Measurements from ENCODE around the gene TMEM50B. TPM values are rescaled to one million over a fixed set of nuclear protein-coding genes. Genes with fewer than 3 reads are reported as not detected.
"Not testable (repeated sequence)": the region's sequence is repeated elsewhere in the genome, so short reads cannot be mapped to it uniquely, and the experiment has no call there.

The TMEM50B gene
- total RNA-seq = 31.7 TPM
- long read RNA-seq, transcript TMEM50B-210 (7 exons, 2,375 nt) = major isoform, 89 of 106 reads
- long read RNA-seq, partial matches to known transcripts = 2 of 106 reads
- long read RNA-seq, other reads (novel, unspliced or antisense) = 9 of 106 reads

- intact Hi-C loops (cut with DNase I) = no loop called here
Observed at GRCh38 chr21:33479679-33480480, at the start of gene TMEM50B. TMEM50B (minus strand) TSS chr21:33479974; CDS start chr21:33468885, 11,089 bp downstream.

DNA sequence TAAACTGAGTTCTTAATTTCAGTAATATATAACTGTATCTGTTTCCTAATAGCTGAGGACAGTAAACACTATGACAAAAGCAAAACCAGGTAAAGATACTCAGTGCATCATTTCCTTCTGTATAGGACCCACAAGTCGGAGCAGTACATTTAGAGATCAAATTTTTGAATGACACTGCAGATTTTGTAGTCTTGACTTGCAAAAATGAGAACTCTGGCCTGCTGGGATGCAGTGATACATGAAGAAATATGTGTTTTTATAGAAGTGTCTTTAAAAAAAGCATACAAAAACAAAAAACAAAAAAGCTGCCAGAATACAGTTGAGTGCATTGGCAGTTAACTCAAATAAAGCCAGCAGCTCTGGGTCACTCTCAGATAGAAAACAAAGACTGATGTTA lies 43.2 kb upstream of the TMEM50B start:
- no peak for DNase-seq (ENCODE audit: low spot score)
- intact Hi-C loops (cut with DNase I) = no loop called here

More at GRCh38 chr21:33479679-33480480, at the start of gene TMEM50B:
- DNase-seq (ENCODE audit: low spot score) = peak; percentile 98

DNA sequence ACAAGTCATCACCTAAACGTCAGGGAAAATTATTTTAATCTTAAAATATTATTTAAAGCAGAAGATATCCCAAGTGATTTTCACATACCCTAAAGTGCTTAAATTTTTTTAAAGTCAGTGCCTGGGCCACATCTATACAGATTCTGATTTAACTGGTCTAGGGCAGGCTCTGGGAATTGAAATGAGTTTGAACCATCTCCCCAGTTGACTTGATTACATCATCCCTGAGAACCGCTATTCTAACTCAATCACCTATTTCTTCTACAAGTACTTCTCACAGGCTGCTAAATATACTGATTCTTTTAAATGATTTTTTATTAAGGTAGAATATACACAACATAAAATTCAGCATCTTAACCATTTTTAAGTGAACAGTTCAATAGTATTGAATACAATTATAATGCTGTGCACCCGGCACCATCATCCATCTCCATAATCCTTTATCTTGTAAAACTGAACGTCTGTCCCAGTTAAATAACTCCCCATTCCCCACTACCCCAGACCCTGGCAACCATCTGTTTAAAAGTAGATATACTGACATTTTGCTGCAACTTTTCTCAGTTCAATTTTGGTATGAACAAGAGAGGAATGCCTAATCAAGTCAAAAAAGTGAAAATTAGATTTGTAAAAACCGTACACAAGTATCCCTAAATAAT lies 42.7 kb upstream of the TMEM50B start:
- DNase-seq (ENCODE audit: low spot score) = no peak
- intact Hi-C loops (cut with DNase I) = no loop called here

GRCh38 chr21:33518899-33519298 lies 39.1 kb upstream of the TMEM50B start:
- DNase-seq (ENCODE audit: low spot score) = no peak
- intact Hi-C loops (cut with DNase I) = no loop called here

DNA sequence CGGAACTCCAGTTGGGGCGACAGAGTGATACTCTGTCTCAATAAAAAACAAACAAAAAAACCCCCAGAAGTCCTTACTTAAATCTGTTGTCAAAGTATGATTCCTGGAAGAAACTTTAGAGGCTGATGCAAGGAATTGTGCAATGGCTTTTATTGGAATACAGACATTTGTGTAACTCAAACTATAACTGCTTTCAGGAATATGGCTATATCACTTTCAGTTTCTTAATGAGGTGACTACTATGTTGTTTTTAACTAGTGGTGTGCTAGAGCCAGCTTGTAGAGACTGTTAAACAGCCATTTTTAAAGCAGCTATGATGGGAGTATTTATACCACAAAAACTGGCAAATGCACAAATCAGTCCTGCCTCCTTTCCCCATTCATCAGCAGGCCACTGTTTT lies 34.5 kb upstream of the TMEM50B start:
- DNase-seq (ENCODE audit: low spot score) = no peak
- intact Hi-C loops (cut with DNase I) = no loop called here

GRCh38 chr21:33512481-33512880 lies 32.7 kb upstream of the TMEM50B start:
- DNase-seq (ENCODE audit: low spot score) = no peak
- intact Hi-C loops (cut with DNase I) = no loop called here

DNA sequence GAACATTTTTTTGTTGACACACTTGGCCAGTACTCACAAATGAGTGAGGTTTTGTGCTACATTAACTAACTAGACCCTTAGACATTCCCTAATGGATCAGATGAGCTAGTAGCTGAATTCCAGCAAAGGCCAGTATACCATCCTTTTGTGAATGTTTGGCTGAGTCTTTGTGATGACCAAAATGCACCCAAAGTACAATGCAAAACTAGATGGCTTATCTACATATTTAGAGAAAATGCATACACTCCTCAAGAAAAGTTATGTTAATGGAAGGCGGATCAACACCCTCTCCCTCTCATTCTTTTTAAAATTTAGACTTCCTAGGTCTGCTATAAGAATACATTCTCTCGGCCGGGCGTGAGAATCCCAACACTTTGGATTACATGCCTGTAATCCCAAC lies 31.9 kb upstream of the TMEM50B start:
- no peak for DNase-seq (ENCODE audit: low spot score)
- intact Hi-C loops (cut with DNase I) = no loop called here

- intact Hi-C loops (cut with DNase I) = no loop called here
- DNase-seq (ENCODE audit: low spot score) = no peak
Observed at GRCh38 chr21:33510826-33511225, 31.1 kb upstream of the TMEM50B start.

GRCh38 chr21:33507003-33507402 lies 27.2 kb upstream of the TMEM50B start:
- intact Hi-C loops (cut with DNase I); DNase-seq (ENCODE audit: low spot score): not testable (repeated sequence)

DNA sequence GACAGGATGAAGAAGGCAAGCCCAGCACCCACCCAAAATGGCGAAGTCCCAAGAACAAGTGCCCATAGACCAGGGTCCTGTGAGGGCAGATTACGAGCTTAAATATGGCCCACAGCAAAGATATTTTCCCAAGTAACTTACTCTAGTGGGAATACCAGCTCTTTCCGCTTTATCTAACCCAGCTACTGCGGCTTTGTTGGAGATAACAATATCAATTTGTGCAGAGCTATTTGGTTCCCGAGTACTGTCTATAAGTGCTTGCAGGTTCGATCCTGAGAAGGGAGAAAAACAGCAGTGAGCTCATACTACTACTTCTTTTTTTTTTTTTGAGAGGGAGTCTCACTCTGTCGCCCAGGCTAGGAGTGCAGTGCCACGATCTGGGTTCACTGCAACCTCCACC lies 26.1 kb upstream of the TMEM50B start:
- intact Hi-C loops (cut with DNase I) = no loop called here
- no peak for DNase-seq (ENCODE audit: low spot score)

DNA sequence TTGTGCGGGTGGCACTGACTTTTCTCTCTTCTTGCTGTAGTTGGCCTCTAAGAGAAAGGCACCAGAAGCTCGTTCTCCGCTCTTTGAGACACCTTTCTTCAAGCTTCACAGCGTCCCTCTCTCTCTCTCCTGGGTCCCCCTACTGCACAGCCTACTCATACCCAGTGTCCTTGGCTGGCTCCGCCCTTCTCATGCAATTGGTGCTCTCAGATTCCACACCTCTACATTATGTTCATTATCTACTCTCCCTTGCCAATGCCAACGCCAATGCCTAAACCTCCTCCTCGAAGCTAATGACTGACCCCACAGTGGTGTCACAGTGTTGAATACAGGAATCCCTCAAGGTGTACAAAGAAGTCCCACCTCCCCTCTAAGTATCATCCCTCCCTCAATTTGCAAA lies 16.6 kb upstream of the TMEM50B start:
- no peak for DNase-seq (ENCODE audit: low spot score)
- intact Hi-C loops (cut with DNase I) = no loop called here

- intact Hi-C loops (cut with DNase I) = no loop called here
- DNase-seq (ENCODE audit: low spot score) = no peak
Observed at GRCh38 chr21:33495743-33496142, 16.0 kb upstream of the TMEM50B start.

GRCh38 chr21:33493756-33494155 lies 14.0 kb upstream of the TMEM50B start:
- intact Hi-C loops (cut with DNase I) = no loop called here

DNA sequence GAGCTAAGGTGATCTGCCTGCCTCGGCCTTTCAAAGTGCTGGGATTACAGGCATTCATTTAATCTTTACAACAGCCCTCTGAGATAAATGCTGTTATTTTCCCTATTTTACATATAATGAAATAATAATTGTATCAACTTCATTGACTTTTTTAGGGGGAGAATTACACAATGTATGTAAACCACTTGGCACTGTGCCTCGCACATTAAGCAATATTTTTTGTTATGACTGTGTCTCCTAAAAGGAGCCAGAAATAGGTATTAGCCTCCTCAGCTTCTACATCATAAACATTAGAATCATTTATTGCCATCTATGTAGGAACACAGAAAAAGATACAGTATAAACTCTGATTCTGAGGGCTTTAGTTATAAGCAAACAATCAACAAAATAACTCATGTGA lies 12.8 kb upstream of the TMEM50B start:
- intact Hi-C loops (cut with DNase I) = no loop called here

More at GRCh38 chr21:33493756-33494155, 14.0 kb upstream of the TMEM50B start:
- DNase-seq (ENCODE audit: low spot score) = no peak

DNA sequence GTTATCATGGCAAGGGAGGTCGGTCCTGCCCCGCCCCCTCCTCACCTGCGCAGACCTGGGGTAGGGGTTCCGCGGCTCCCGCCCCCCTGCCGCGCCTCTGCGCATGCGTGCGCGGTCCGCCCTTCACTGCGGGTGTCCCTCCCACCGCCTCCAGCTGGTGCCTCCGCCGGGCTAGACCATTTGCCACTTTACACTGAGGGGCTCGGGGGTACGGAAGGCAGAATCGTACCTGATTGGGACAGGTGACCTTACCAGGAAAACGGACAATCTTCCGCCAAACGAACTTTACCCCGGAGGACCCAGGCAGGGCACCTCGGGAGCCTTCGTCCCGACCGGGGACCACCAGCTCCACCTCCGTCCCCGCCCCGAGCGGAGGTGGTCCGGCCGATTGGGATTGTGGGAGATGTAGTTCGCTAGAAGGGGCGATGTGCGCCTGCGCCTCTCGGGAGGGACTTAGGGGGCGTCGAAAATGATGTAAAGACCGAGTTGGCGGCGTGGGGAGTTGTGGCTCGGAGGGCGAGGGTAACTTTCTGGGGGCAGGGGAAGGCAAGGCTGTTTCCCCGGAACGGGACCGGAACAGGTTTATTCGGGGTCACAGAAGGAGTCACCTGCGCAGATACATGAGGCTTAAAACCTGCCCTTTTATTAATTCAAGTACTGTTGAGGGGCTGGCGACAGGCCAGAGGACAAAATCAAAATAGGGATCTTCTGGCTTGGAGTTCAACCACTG lies 11.8 kb upstream of the TMEM50B start, which contains the start of gene DNAJC28:
Gene DNAJC28 (minus strand): TSS at position 344 of the 730 bp plus-strand sequence. CDS start 2,323 bp downstream, outside the sequence.
- intact Hi-C loops (cut with DNase I) = no loop called here

More for the DNA sequence above, 12.8 kb upstream of the TMEM50B start:
- DNase-seq (ENCODE audit: low spot score) = no peak

DNA sequence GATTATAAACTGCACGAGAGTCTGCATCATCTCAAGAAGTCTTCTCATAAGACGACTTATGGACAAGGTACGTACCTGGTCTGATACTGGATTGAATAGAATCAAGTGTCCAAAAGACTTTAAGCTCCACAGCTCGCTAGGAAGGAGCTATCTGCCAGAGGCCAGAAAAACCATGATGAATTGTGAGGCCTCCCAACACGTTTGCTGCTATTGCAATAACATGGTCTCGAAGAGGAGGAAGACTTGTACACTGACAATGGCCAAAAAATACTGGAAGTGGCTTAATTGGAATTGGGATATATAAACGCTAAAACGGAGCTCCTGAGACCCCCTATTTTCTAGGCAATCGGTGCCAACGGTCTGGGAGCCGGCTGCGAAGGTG lies 11.2 kb upstream of the TMEM50B start:
- DNase-seq (ENCODE audit: low spot score) = no peak
- intact Hi-C loops (cut with DNase I) = no loop called here

More for the DNA sequence above, 11.8 kb upstream of the TMEM50B start, which contains the start of gene DNAJC28:
- peak; percentile 94 for DNase-seq (ENCODE audit: low spot score)

- no peak for DNase-seq (ENCODE audit: low spot score)
- intact Hi-C loops (cut with DNase I) = no loop called here
Observed at GRCh38 chr21:33488936-33489335, 9.2 kb upstream of the TMEM50B start.

DNA sequence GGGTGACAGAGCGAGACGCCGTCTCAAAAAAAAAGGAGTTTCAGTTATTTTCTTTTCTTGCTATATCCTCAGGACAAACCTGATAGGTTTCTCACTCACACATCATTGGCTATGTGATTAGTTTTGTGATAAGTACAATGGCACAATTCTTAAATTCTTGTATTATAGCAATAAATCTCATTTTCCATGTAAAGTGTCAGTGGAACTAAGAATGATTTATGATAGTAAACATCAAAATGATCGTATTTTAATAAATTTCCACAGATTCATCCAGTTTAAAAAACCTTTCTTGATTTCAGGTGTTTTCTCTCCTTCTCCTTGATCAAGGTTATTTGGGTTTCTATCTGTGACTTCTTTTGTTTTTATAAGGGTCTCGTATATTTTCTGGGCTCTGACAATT lies 8.2 kb upstream of the TMEM50B start:
- intact Hi-C loops (cut with DNase I) = no loop called here
- DNase-seq (ENCODE audit: low spot score) = no peak

DNA sequence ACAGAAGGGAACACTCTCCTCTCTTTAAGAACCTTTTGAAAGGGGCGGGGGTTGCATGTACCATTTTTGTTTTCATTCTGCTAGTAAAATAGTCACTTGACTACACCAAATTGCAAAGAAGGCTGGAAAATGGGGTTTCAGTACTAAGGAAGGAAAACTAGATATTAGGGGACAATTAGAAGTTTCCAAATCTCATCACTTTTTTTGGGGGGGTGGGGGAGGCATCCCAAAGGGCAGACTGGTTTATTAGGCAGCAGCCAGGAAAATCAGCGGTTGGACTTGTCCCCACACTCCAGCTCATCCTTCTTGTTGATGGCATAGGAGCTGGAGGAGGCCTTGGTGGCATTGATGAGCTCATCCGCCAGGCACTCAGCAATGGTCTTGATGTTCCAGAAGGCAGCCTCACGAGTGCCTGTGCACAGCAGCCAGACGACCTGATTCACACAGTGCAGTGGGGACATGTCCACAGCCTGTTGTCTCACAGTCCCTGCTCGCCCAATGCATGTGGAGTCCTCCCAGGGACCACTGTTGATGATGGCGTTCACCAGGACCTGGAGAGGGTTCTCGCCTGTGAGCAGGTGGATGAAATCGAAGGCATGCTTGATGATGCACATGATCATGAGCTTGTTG lies 1.7 kb upstream of the TMEM50B start:
- no peak for DNase-seq (ENCODE audit: low spot score)
- intact Hi-C loops (cut with DNase I) = no loop called here
